ENCODE data around the gene GALNT5. TPM values are rescaled to one million over a fixed set of nuclear protein-coding genes. Genes with fewer than 3 reads are reported as not detected.
A peak's percentile ranks its signal among the peaks of the same experiment; 100 is the strongest.

GALNT5 gene
- total RNA-seq, 1 donor from 2014 or later, result 5.3 TPM

GRCh38 chr2:157296958-157297357, 39.5 kb downstream of the GALNT5 start:
- no peak for DNase-seq (ENCODE audit: extremely low spot score, unreplicated experiment)
- no peaks in the 10 kb centered on the region for H3K36me3 Mint-ChIP-seq (ENCODE audit: unreplicated experiment)
- H3K4me3 Mint-ChIP-seq (ENCODE audit: unreplicated experiment), result no peak overlapping the region
- H3K4me1 Mint-ChIP-seq (ENCODE audit: unreplicated experiment), result no peaks in the 10 kb centered on the region
- no peaks in the 10 kb centered on the region for H3K27me3 Mint-ChIP-seq (ENCODE audit: unreplicated experiment)
- no peak for TF ChIP-seq CTCF (IDR thresholded peaks at IDR 0.05)
- no peak overlapping the region for H3K27ac Mint-ChIP-seq (ENCODE audit: unreplicated experiment)
- no peaks in the 10 kb centered on the region for H3K9me3 Mint-ChIP-seq (ENCODE audit: unreplicated experiment)

- Mint-ChIP-seq H3K4me3 (ENCODE audit: unreplicated experiment) (no peak overlapping the region), H3K9me3 (ENCODE audit: unreplicated experiment) (no peaks in the 10 kb centered on the region), H3K27ac (ENCODE audit: unreplicated experiment) (no peak overlapping the region), H3K4me1 (ENCODE audit: unreplicated experiment) (peaks cover 2% of the 10 kb centered on the region), H3K36me3 (ENCODE audit: unreplicated experiment) (no peaks in the 10 kb centered on the region), H3K27me3 (ENCODE audit: unreplicated experiment) (peaks cover 4% of the 10 kb centered on the region)
- DNase-seq (ENCODE audit: extremely low spot score, unreplicated experiment), result no peak
- TF ChIP-seq CTCF (IDR thresholded peaks at IDR 0.05), result no peak
These were observed 43.8 kb downstream of the GALNT5 start for GRCh38 chr2:157301307-157301706.

- no peak for DNase-seq (ENCODE audit: extremely low spot score, unreplicated experiment)
- Mint-ChIP-seq H3K27ac (ENCODE audit: unreplicated experiment) (no peak overlapping the region), H3K36me3 (ENCODE audit: unreplicated experiment) (no peaks in the 10 kb centered on the region), H3K4me1 (ENCODE audit: unreplicated experiment) (peaks cover 2% of the 10 kb centered on the region), H3K27me3 (ENCODE audit: unreplicated experiment) (peaks cover 4% of the 10 kb centered on the region), H3K4me3 (ENCODE audit: unreplicated experiment) (no peak overlapping the region), H3K9me3 (ENCODE audit: unreplicated experiment) (no peaks in the 10 kb centered on the region)
- peak; percentile 90 for TF ChIP-seq CTCF (IDR thresholded peaks at IDR 0.05)
These were observed 45.1 kb downstream of the GALNT5 start for GRCh38 chr2:157302492-157303099.

GRCh38 chr2:157303612-157304011, 46.1 kb downstream of the GALNT5 start:
- Mint-ChIP-seq H3K4me1 (ENCODE audit: unreplicated experiment) (peaks cover 2% of the 10 kb centered on the region), H3K9me3 (ENCODE audit: unreplicated experiment) (no peaks in the 10 kb centered on the region), H3K36me3 (ENCODE audit: unreplicated experiment) (no peaks in the 10 kb centered on the region), H3K4me3 (ENCODE audit: unreplicated experiment) (no peak overlapping the region), H3K27ac (ENCODE audit: unreplicated experiment) (no peak overlapping the region), H3K27me3 (ENCODE audit: unreplicated experiment) (peaks cover 4% of the 10 kb centered on the region)
- no peak for TF ChIP-seq CTCF (IDR thresholded peaks at IDR 0.05)
- DNase-seq (ENCODE audit: extremely low spot score, unreplicated experiment), result no peak

GRCh38 chr2:157304811-157305722, 47.6 kb downstream of the GALNT5 start:
- H3K4me1 Mint-ChIP-seq (ENCODE audit: unreplicated experiment), result peaks cover 2% of the 10 kb centered on the region
- H3K27ac Mint-ChIP-seq (ENCODE audit: unreplicated experiment), result no peak overlapping the region
- no peak overlapping the region for H3K4me3 Mint-ChIP-seq (ENCODE audit: unreplicated experiment)
- H3K36me3 Mint-ChIP-seq (ENCODE audit: unreplicated experiment), result no peaks in the 10 kb centered on the region
- TF ChIP-seq CTCF (IDR thresholded peaks at IDR 0.05), result no peak
- H3K9me3 Mint-ChIP-seq (ENCODE audit: unreplicated experiment), result no peaks in the 10 kb centered on the region
- peaks cover 4% of the 10 kb centered on the region for H3K27me3 Mint-ChIP-seq (ENCODE audit: unreplicated experiment)
- no peak for DNase-seq (ENCODE audit: extremely low spot score, unreplicated experiment)
